NCI-H128 (cell line): ENCODE data around the gene SBK2.
"Not testable (repeated sequence)": the region's sequence is repeated elsewhere in the genome, so short reads cannot be mapped to it uniquely, and the experiment has no call there.

ENCODE experiments used
- DNase-seq: peaks from one replicate; lab custom pipeline; 2025; ENCODE audit not compliant: unreplicated experiment; lab: John Stamatoyannopoulos, UW

The SBK2 gene

DNA sequence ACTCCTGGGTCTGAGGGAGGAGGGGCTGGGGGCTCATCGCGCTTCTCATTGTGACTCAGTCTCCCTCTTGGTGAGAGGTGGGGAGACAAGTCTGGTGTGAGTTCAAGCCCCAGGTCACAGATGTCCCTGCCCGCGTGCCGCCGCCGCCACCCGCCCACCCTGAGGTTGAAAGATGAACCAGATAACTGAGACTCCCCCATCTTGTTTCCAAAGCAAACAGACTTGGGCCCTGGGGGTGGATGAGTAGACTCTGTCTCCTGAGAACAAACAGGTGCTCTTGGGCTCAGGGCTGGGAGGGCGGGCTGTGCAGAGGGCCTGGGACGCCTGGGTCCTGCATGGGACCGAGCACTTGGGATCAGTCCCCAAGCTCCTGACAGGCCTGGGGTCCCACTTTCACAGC, 567 bp downstream of the SBK2 start:
- no peak for DNase-seq

DNA sequence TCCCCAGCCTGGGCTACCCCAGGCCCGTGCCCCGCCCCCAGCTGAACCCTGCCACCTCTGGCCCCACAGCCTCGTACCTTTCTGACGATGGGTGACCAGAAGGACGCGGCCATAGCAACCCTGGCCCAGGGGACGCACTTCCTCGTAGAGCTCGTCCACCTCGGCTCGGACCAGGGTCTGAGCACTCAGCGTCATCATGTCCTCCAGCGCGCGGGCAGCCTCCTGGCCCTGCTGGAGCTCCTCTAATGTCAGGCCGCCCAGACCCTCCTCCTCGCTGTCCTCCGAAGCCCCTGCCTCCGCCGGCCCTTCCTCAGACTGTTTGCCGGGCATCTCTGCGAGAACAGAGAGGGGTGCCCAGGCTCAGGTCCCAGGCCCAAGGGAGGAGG, 975 bp downstream of the SBK2 start:
- DNase-seq = no peak

DNA sequence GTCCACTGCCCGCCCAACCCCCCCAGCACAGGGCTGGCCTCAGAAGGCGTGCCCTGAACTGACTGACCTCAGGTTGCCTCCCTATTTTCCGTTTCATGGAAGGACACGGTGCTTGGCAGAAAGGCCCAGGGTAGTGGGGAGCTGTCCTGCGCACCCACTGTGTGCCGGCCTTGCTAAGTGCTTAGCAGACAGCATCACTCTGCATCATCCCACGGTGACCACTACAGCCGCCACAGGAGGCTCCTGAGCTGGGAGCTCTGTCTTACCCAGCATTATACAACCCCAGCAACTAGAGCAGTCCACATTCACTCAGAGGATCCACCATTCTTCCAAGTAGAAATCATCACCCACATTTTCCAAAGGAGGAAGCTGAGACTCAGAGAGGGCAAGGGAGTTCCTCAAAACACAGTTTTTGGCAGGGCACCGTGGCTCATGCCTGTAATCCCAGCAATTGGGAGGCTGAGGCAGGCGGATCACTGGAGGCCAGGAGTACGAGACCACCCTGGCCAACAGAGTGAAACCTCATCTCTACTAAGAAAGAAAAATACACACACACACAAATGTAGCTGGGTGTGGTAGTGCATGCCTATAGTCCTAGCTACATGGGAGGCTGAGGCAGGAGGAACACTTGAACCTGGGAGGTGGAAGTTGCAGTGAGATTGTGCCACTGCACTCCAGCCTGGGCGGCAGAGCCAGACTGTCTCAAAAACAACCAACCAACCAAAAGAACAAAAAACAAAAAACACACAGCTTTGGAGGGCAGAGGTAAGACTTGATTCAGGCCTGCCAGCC, 1.6 kb downstream of the SBK2 start:
- DNase-seq = no peak

GRCh38 chr19:55534280-55534679, 2.7 kb downstream of the SBK2 start:
- DNase-seq = not testable (repeated sequence)

- DNase-seq = no peak
Measured at GRCh38 chr19:55530996-55531395, 5.9 kb downstream of the SBK2 start.

GRCh38 chr19:55529636-55530234, 7.2 kb downstream of the SBK2 start:
- no peak for DNase-seq

- DNase-seq = no peak
Measured at GRCh38 chr19:55528030-55528803, 8.7 kb downstream of the SBK2 start.

DNA sequence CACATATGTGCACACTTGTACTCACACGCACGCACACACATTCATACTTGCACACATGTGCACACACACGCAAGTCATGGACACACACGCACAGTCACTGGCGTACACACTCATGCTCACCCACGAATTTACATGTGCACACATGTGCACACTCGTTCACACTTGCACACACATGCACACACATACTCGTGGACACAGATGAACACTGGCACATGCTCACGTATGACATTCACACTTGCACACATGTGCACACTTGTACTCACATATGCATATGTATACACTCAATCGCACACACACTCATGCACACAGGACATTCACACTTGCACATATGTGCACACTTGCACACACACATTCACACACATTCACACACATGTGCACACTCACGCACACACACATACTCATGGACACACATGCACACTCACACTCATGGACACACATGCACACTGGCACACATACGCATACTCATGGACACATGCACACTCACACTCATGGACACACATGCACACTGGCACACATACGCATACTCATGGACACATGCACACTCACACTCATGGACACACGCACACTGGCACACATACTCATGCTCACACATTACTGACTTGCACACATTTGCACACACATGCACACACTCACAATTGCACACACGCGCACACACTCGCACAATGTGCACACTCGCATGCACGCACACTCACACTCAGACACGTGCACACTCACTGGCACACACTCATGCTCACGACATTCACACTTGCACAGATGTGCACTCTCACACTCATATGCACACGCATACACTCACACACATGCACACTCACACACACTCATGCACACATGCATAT, 9.5 kb downstream of the SBK2 start:
- DNase-seq = no peak

- DNase-seq = peak; percentile 43
Measured at GRCh38 chr19:55526216-55527196, 10.4 kb downstream of the SBK2 start.

GRCh38 chr19:55525289-55526101, 11.4 kb downstream of the SBK2 start:
- DNase-seq = no peak

DNA sequence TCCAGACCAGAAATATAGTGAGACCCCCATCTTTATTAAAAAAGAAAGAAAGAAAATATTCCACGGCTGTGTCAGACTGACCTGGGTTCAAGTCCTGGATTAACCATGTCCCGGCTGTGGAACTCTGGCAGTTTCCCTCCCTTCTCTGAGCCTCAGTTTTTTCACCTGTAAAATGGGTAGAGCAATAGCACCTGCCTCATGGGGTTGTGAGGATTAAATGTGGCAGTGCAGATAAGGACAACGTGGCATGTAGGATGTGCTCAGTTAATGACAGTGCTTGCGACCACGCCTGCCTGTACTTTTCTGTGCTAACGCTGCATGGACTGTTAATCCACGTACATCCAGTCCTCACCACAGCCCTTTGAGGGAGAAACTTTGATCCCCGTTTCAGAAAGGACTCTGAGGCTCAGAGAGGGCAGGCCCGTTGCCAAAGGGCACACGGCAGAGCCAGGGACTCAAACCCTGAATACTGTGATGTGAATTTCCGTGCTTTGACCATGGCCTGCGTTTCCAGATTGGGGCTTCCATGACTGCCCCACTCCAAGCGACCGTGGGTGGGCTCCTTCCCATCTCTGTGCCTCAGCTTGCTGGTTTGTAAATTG, 16.1 kb downstream of the SBK2 start:
- no peak for DNase-seq

DNA sequence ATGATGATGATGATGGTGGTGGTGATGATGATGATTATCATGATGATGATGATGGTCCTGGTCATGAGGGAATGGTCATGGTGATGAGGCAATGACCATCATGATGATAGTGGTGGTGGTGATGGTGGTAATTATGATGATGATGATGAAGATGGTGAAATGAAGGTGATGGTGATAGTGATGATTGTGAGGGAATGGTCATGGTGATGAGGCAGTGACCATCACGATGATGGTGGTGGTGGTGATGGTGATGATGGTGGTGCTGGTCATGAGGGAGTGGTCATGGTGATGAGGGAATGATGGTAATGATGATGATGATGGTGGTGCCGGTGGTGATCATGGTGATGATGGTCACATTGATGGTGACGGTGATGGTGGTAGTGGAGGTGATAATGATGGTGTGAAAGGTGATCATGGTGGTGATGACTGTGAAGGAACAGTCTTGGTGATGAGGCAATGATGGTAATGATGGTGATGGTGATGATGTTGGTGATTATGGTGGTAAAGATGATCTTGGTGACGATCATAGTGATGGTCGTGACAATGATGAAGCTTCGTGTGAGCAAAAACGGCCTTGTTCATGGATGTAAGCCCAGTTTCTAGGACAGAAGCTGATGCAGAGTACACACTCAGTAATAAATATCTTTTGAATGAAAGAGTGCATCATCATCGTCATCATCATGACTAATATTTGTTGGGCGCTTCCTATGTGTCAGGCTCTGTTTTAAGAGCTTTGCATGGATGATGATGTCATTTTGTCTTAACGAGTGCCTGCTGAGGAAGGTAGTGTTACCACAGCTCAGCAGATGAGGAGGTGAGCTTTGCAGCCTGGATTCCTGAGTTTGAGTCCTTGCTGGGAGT, 17.3 kb downstream of the SBK2 start:
- DNase-seq = no peak

DNA sequence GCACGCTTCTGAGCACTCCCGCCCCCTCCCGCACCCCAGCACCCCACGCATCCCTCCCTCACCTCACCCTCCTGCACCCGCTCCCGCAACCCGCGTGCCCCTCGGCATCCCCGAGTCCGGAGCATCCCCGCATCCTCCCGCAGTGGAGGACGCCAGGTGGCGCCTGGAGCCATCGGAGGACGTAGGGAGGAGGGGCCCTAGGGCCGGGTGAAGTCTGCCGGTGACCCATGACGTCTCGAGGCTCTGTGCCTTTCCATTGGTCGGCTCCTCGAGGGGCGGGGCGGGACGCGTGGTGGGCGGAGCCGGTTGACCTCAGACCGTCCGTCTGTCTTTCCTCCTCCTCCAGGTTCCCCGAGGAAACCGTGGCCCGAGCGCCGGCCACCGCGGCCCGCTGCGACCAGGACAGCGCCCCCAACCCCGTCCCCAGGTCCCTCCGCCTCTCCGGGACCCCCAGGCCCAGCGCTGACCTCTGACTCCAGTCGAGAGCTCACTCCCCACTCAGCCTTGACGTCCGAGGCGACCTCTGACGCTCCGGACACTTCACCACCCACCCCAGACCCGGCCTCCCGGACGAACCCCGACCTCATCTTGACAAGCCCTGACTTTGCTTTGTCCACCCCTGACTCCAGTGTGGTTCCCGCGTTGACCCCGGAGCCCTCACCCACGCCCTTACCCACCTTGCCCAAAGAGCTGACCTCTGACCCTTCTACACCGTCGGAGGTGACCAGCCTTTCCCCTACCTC, 19.9 kb downstream of the SBK2 start:
- DNase-seq = peak; percentile 79

DNA sequence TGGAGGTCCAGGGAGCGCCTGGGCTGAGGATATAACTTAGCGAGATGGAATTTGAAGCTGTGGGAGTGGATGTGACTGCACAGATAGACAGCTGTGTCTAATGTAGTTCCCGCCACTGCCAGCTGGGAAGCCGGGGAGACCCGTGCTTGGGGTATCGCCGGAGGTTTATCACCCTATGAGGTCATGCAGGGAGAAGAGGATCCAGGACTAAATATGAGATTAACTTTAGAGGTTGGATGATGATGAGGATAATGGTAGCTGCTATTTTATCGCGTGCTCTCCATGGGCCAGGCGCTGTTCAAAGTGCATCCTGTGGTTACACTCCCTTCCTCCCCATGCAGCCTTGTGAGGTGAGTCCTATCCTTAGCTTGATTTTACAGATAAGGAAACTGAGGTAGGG, 28.8 kb downstream of the SBK2 start:
- no peak for DNase-seq

GRCh38 chr19:55504981-55505380, 32.0 kb downstream of the SBK2 start:
- DNase-seq = no peak

DNA sequence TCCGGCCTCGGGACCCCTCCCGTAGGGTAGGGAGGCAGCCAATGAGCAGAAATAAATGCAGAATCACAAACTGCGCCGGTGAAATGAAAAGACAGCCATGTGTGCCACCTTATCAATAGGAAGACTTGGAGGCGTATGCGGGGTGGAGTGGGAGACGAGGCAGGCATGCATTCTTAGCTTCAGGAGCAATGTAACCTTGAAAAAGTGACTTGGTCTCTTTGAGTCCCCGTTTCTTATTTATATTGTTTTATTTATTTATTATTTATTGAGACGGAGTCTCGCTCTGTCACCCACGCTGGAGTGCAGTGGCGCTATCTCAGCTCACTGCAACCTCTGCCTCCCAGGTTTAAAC, 32.7 kb downstream of the SBK2 start:
- DNase-seq = no peak
